ENCODE measurements around the gene HIVEP3. TPM values are rescaled to one million over a fixed set of nuclear protein-coding genes. Genes with fewer than 3 reads are reported as not detected.
"Not testable (repeated sequence)": the region's sequence is repeated elsewhere in the genome, so short reads cannot be mapped to it uniquely, and the experiment has no call there.

The HIVEP3 gene
- total RNA-seq, 4 donors from 2014 or later: 1.4 to 3.0 (median 2.3) TPM

- DNase-seq (ENCODE audit: extremely low spot score): no peak
- intact Hi-C loops (cut with DNase I): no loop called here
- WGBS: 93% methylated on average over 7 of the region's 13 CpGs
Observed at GRCh38 chr1:41557751-41558455, 360.8 kb downstream of the HIVEP3 start.

GRCh38 chr1:41554746-41555145 lies 364.0 kb downstream of the HIVEP3 start:
- intact Hi-C loops (cut with DNase I); H3K27ac ChIP-seq (replicated peaks in 1 of 4); DNase-seq (ENCODE audit: extremely low spot score); H3K4me3 ChIP-seq; H3K27me3 ChIP-seq; H3K4me1 ChIP-seq; H3K9me3 ChIP-seq; H3K36me3 ChIP-seq: not testable (repeated sequence)
- 100% methylated on average over 2 of the region's 5 CpGs for WGBS

More at GRCh38 chr1:41557751-41558455, 360.8 kb downstream of the HIVEP3 start:
- Histone ChIP-seq H3K27me3 (no peaks in the 10 kb centered on the region), H3K27ac (replicated peaks in 1 of 4) (no peak overlapping the region), H3K4me3 (no peak overlapping the region), H3K36me3 (no peaks in the 10 kb centered on the region), H3K4me1 (no peaks in the 10 kb centered on the region), H3K9me3 (no peaks in the 10 kb centered on the region)
- TF ChIP-seq POLR2A (IDR thresholded peaks at IDR 0.05; ENCODE audit: low read depth) (no peak), POLR2AphosphoS5 (IDR thresholded peaks at IDR 0.05) (no peak), CTCF (IDR thresholded peaks at IDR 0.05) (no peak), EP300 (IDR thresholded peaks at IDR 0.05) (no peak)

- Histone ChIP-seq H3K4me3 (no peak overlapping the region), H3K27me3 (no peaks in the 10 kb centered on the region), H3K4me1 (no peaks in the 10 kb centered on the region), H3K27ac (replicated peaks in 1 of 4) (no peak overlapping the region), H3K9me3 (no peaks in the 10 kb centered on the region), H3K36me3 (no peaks in the 10 kb centered on the region)
- intact Hi-C loops (cut with DNase I): no loop called here
- TF ChIP-seq POLR2AphosphoS5 (IDR thresholded peaks at IDR 0.05) (no peak), CTCF (IDR thresholded peaks at IDR 0.05) (no peak), POLR2A (IDR thresholded peaks at IDR 0.05; ENCODE audit: low read depth) (no peak), EP300 (IDR thresholded peaks at IDR 0.05) (no peak)
- WGBS: 91% methylated on average over 7 of the region's 7 CpGs
- no peak for DNase-seq (ENCODE audit: extremely low spot score)
Observed at GRCh38 chr1:41547781-41548560, 370.8 kb downstream of the HIVEP3 start.

DNA sequence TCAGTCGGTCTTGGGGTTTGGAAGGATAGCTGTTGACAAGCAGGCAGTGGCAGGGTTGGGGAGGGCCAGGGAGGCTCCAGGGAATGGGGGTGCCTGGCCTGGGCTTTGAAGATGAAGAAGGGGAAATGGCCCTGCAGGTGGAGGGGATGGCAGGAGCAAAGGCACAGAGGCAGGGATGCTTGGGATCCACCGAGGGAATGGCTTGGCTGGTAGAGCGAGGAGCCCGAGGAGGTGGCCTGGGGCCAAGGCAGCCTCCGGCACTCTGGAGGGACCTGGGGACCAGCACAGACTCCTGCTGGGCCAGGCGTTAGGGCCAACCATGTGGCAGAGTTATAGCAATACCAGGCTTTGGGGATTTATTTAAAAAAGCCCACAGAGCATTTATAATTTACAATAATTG lies 371.4 kb downstream of the HIVEP3 start:
- no peak overlapping the region for H3K4me3 ChIP-seq
- no peaks in the 10 kb centered on the region for H3K4me1 ChIP-seq
- no peak overlapping the region for H3K27ac ChIP-seq (replicated peaks in 1 of 4)
- TF ChIP-seq EP300 (IDR thresholded peaks at IDR 0.05): no peak
- intact Hi-C loops (cut with DNase I): no loop called here
- no peaks in the 10 kb centered on the region for H3K36me3 ChIP-seq
- WGBS: 91% methylated on average over 6 of the region's 6 CpGs
- no peaks in the 10 kb centered on the region for H3K9me3 ChIP-seq
- DNase-seq (ENCODE audit: extremely low spot score): no peak
- no peaks in the 10 kb centered on the region for H3K27me3 ChIP-seq

DNA sequence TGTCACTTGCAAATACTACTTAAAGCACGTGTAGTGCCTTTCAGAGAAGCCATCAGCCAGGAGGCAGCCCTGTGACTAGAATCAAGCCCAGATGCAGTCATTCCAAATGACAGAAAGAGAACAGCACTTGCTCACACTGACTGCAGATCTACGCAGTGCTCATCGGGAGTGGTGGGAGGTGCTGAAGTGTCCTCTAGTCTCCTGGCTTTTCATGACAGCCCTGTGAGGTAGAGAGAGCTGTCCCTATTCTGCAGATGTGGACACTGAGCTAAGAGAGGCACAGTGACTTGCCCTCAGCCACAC lies 371.9 kb downstream of the HIVEP3 start:
- no peak for TF ChIP-seq POLR2AphosphoS5 (IDR thresholded peaks at IDR 0.05)
- TF ChIP-seq CTCF (IDR thresholded peaks at IDR 0.05): no peak
- no peak for TF ChIP-seq EP300 (IDR thresholded peaks at IDR 0.05)
- TF ChIP-seq POLR2A (IDR thresholded peaks at IDR 0.05; ENCODE audit: low read depth): no peak
- no peaks in the 10 kb centered on the region for H3K27me3 ChIP-seq
- H3K4me3 ChIP-seq: no peak overlapping the region
- DNase-seq (ENCODE audit: extremely low spot score): no peak
- intact Hi-C loops (cut with DNase I): no loop called here
- H3K36me3 ChIP-seq: no peaks in the 10 kb centered on the region
- H3K4me1 ChIP-seq: no peaks in the 10 kb centered on the region
- no peak overlapping the region for H3K27ac ChIP-seq (replicated peaks in 1 of 4)
- H3K9me3 ChIP-seq: no peaks in the 10 kb centered on the region
- WGBS: 69% methylated on average over 3 of the region's 3 CpGs
